GM18868 (cell line): Measurements from ENCODE around the gene AKAP10.
"Not testable (repeated sequence)": the region's sequence is repeated elsewhere in the genome, so short reads cannot be mapped to it uniquely, and the experiment has no call there.

Source experiments
- ATAC-seq: cut with Tn5 transposase; IDR thresholded peaks from one replicate; pipeline ENCODE4 v1.9.1; 2021; ENCODE audit warnings: mild to moderate bottlenecking, moderate library complexity; ENCODE audit not compliant: unreplicated experiment

AKAP10 gene

DNA sequence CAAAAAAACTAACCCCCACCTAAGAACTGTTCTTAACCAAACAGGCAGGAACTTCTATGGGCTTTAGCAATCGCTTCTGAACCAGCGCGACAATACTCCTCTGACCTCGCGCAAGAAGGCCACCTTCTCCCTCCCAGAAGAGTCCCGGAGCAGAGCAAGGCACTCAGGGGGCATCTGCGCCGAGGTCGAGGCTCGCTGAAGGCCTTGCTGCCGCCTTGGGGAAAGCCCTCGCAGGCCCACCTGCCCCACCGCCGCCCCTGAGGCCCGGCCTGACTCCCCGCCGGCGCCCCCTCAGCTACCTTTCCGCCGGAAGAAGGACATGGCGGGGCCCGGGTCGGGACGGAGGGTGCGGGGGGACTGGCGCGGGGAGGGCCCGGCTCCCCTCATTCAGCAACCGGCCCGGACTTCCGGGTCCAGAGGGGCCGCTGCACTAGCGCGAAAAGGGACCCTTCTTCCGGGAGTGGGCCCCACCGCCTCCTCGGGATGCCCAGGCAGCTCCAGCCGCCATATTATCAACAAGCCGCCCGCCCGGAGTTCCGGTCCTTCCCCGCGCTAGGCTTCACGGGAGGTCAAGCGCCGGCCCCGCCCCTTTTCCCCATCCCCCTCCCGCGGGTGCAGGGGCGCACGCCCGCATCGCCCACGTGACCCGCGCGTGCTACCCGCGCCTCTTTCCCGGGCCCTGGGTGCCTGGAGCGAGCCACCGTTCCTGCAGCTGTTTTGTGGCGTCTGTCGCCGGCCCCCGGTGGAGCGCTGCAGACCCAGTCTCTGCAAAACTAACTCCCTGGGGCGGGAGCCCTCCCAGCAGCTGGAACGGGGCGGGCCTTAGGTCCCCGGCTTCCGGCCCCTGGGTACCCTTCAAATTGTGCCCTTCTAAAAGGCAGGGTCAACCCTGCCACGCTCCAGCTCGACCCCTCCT lies at the start of gene AKAP10:
AKAP10 (minus strand) TSS at position 536 of the 916 bp plus-strand sequence; CDS start at position 387, 149 bp downstream.
- ATAC-seq: peak; percentile 76

- ATAC-seq: no peak
Measured at GRCh38 chr17:20026960-20027359, 49.3 kb upstream of the AKAP10 start.

DNA sequence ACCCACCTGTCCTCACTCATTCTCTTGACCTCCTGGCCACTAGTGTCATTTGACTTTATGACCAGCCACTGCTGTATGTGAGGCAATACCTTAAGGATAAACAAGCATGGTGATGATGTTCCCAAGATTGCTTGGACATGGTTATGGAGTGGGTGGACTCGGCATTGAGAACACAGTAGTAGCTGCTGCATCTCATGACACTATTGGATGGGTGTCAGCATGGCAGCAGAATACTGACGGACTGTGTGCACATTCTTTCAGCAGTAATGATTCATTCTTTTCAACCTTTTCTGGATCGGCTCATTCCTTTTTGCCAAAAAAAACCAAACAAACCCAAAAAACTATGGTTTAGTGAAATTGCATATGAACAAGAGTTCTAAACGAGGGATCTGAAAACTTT lies 45.1 kb upstream of the AKAP10 start:
- no peak for ATAC-seq

GRCh38 chr17:20016475-20016992 lies 38.9 kb upstream of the AKAP10 start:
- not testable (repeated sequence) for ATAC-seq

- no peak for ATAC-seq
Measured at GRCh38 chr17:20012017-20012536, 34.4 kb upstream of the AKAP10 start.

- no peak for ATAC-seq
Measured at GRCh38 chr17:20010936-20011335, 33.3 kb upstream of the AKAP10 start.

- no peak for ATAC-seq
Measured at GRCh38 chr17:20010099-20010863, 32.7 kb upstream of the AKAP10 start.

DNA sequence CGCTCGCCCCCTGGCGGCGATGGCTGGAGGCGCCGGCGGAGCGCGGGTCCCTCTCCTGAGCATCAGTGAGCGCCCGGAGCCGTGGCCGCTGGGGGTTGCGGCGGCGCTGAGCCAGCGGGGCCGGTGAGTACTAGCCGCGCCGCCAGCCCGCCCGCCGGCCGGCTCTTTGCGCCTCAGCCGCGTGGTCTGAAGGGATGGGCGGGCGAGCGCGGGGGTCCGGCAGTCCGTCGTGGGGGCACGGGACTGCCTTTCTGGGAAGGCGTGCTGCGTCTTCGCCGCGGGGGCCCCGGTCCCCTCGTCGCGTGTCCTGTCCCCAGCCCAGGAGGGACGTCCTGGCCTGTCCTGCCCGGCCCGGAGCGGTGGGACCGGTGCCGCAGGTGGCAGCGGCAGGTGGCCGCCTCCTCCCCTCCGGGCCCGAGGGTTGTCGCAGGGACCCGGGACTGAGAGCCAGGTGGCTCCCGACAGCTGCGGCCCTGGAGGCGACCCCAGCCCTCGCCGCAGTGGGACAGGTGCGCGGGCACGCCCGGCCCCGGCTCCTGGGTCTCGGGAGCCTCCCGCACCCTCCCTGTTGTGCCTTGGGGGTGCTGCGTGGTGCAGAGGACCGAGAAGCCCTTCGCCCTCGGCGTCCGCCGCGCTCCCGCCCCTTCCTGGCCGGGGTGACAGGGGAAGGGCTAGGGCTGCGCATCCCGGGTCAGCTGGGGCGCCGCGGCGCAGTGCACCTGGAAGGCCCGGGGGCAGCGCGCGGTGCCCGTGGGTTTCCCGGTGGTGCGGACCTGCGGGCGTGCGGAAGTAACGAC lies 31.9 kb upstream of the AKAP10 start, which contains the start of gene SPECC1:
SPECC1 (plus strand) TSS at position 58 of the 797 bp plus-strand sequence. CDS start 87,293 bp downstream, outside the sequence.
- peak; percentile 94 for ATAC-seq

GRCh38 chr17:20009052-20009301 lies 31.3 kb upstream of the AKAP10 start:
- no peak for ATAC-seq

- peak; percentile 25 for ATAC-seq
Measured at GRCh38 chr17:20008242-20009051, 30.8 kb upstream of the AKAP10 start.

DNA sequence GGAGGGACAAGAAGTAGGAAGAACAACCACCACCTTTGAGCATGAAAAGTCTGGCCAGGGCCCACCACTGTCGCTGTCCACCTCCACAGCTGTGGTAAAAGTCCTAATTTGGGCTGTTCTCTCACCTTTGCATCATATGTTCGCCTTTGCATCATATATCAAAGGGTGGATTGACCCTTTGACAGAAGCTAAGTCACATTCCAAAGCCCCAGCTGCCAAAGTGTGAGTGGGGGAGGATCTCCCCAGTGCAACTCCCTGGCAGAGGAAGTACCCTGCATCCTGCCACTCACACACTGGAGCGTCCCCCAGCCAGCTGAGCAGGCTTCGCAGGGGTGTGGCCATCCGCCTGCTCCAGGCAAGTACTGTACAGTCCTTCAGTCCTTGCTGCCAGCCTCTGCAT lies 18.9 kb upstream of the AKAP10 start:
- no peak for ATAC-seq

DNA sequence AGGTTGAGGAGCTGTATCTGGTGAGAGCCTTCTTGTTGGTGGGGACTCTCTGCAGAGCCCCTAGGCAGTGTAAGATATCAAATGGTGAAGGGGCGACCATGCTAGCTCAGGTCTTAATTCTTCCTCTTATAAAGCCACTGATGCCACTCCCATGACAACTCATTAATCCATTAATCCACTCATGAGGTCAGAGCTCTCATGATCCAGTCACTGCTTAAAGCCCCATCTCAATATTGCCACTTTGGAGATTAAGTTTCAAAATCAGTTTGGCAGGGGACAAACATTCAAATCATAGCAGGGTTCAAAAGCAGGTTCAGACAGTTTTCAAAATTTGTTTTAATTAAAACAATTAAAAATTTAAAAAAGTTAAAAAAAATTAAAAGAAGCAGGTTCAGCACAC lies 18.5 kb upstream of the AKAP10 start:
- no peak for ATAC-seq

DNA sequence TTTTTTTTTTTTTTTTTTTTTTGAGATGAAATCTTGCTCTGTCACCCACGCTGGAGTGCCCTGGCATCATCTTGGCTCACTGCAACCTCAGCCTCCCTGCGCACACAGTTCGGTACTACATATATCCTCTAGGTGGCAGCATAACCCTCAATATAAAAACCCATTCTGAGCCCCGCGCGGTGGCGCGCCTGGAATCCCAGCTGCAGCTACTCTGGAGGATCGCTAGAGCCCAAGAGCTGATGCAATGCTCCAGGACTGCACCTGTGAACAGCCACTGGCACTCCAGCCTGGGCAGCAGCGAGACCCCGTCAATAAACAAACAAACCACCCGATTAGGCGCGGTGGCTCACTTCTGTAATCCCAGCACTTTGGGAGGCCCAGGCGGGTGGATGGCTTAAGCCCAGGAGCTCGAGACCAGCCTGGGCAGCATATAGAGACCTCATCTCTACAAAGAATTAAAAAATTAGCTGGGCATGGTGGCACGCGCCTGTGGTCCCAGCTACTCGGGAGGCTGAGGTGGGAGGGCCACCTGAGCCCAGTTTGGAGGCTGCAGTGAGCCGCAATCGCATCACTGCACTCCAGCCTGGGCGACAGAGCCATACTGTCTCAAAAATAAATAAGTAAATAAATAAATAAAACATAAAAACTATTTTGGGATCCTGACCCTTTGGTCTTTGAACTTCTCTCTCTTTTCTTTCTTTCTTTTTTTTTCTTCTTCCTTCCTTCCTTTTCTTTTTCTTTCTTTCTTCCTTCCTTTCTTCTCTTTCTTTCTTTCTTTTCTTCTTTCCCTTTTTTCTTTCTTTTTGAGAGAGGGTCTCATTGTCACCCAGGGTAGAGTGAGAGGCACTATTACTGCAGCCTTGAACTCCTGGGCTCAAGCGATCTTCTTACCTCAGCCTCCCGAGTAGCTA lies 15.4 kb upstream of the AKAP10 start:
- peak; percentile 90 for ATAC-seq

- no peak for ATAC-seq
Measured at GRCh38 chr17:19991252-19991885, 13.7 kb upstream of the AKAP10 start.

GRCh38 chr17:19987897-19988296 lies 10.3 kb upstream of the AKAP10 start:
- no peak for ATAC-seq

- ATAC-seq: no peak
Measured at GRCh38 chr17:19986941-19987861, 9.6 kb upstream of the AKAP10 start.
